Endodermal cell (in vitro differentiated cells): ENCODE data around the gene CWC27. TPM values are rescaled to one million over a fixed set of nuclear protein-coding genes. Genes with fewer than 3 reads are reported as not detected.

Experiments used
- DNase-seq: peaks from one replicate; pipeline ENCODE4 v3.0.0-alpha.2; 2017
- H3K27ac ChIP-seq: 2 replicates; pipeline ENCODE4 v1.5.1; 2013; ENCODE audit warnings: mild to moderate bottlenecking, low read depth, low read length, moderate library complexity
- H3K27me3 ChIP-seq: 2 replicates; pipeline ENCODE4 v1.6.1; 2013; ENCODE audit warnings: mild to moderate bottlenecking, low read length, moderate library complexity; ENCODE audit not compliant: insufficient read depth, control insufficient read depth, poor library complexity, severe bottlenecking
- H3K36me3 ChIP-seq: 2 replicates; pipeline ENCODE4 v1.7.0; 2013; ENCODE audit warnings: mild to moderate bottlenecking, low read length, moderate library complexity; ENCODE audit not compliant: control insufficient read depth, insufficient read depth
- H3K4me1 ChIP-seq: one replicate; pipeline ENCODE4 v1.7.0; 2013; ENCODE audit warnings: low read length; ENCODE audit not compliant: control insufficient read depth, insufficient read depth
- H3K4me3 ChIP-seq: 2 replicates; pipeline ENCODE4 v1.5.1; 2013; ENCODE audit warnings: mild to moderate bottlenecking, low read length, moderate library complexity
- H3K9ac ChIP-seq: 2 replicates; pipeline ENCODE4 v1.6.1; 2013; ENCODE audit warnings: mild to moderate bottlenecking, low read length, moderate library complexity; ENCODE audit not compliant: poor library complexity, severe bottlenecking; ENCODE audit errors: extremely low read depth
- H3K9me3 ChIP-seq: 2 replicates; pipeline ENCODE4 v1.6.1; 2013; ENCODE audit warnings: mild to moderate bottlenecking, low read length, moderate library complexity; ENCODE audit not compliant: control insufficient read depth
- H3K27ac Mint-ChIP-seq: 2 replicates; pipeline ENCODE4 v1.8.0; 2020; ENCODE audit warnings: mixed read lengths
- H3K27me3 Mint-ChIP-seq: 2 replicates; pipeline ENCODE4 v1.8.0; 2021; ENCODE audit warnings: mild to moderate bottlenecking, mixed read lengths; ENCODE audit not compliant: insufficient read depth
- H3K36me3 Mint-ChIP-seq: 2 replicates; pipeline ENCODE4 v1.8.0; 2020; ENCODE audit warnings: low read depth, mixed read lengths
- H3K4me1 Mint-ChIP-seq: 2 replicates; pipeline ENCODE4 v1.8.0; 2020; ENCODE audit warnings: mixed read lengths
- H3K4me3 Mint-ChIP-seq: 2 replicates; pipeline ENCODE4 v1.8.0; 2020; ENCODE audit warnings: mild to moderate bottlenecking, moderate library complexity, mixed read lengths
- H3K9me3 Mint-ChIP-seq: 2 replicates; pipeline ENCODE4 v1.8.0; 2020; ENCODE audit warnings: mild to moderate bottlenecking, mixed read lengths
- CTCF ChIP-seq: fragments of 200-600 bp; sonication (generic); conservative IDR thresholded peaks from 2 replicates; pipeline ENCODE4 v1.5.0; 2021; ENCODE audit warnings: antibody characterized with exemption, mild to moderate bottlenecking
- WGBS, 2 experiments: methylation state at CpG; one replicate each; pipeline versions ENCODE4 v1.1.5 to v1.1.7; 2013; ENCODE audit warnings: missing lambda C conversion rate in 2 of 2, mixed read lengths in 1 of 2; ENCODE audit not compliant: insufficient coverage in 1 of 2, insufficient read length in 1 of 2; 5-methylcytosine and 5-hydroxymethylcytosine counted together
- total RNA-seq, 2 donors: library from RNA; stranded (reverse); fragmentation: NEBNext Ultra II Directional in 1 of 2; extraction: Animal tissue kit (Norgen Biotek cat#: 25700) in 1 of 2; gene quantifications; 2 replicates in 1 of 2; 3 replicates in 1 of 2; pipeline ENCODE4 v1.2.1, GENCODE V29; 2021

CWC27 gene
- total RNA-seq, 2 donors from 2014 or later, result 69.1 to 74.8 TPM

DNA sequence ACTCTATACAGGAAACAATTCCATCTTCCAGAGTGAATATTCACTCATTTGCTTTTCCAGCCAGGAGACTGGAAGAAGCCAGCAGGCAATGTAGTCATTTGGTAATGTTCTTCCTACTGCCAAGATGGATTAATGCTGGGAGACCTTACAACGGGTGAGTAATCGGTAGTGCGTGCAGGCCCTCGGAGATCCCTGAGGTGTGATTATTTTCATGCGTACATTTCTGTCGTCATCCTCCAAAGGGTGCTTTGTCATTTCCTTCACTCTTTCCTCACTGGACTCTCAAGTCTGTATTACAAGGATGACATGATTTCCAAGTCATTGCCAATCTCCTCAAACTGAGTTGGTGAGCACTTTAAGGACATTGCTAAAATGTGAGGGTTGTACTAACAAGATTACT lies 263.5 kb downstream of the CWC27 start:
- peaks cover 18% of the 10 kb centered on the region for H3K4me1 Mint-ChIP-seq
- H3K27me3 Mint-ChIP-seq, result peaks cover 3% of the 10 kb centered on the region
- no peak for DNase-seq
- no peaks in the 10 kb centered on the region for H3K9me3 ChIP-seq
- H3K9ac ChIP-seq, result no peak overlapping the region
- H3K4me3 ChIP-seq, result no peak overlapping the region
- no peaks in the 10 kb centered on the region for H3K9me3 Mint-ChIP-seq
- no peak overlapping the region for H3K27ac Mint-ChIP-seq
- no peaks in the 10 kb centered on the region for H3K36me3 Mint-ChIP-seq
- H3K27ac ChIP-seq, result no peak overlapping the region
- 95 to 97% methylated on average over 6 of the region's 6 CpGs for WGBS, 2 experiments
- no peaks in the 10 kb centered on the region for H3K27me3 ChIP-seq
- H3K4me3 Mint-ChIP-seq, result no peak overlapping the region
- peaks cover 15% of the 10 kb centered on the region for H3K4me1 ChIP-seq
- TF ChIP-seq CTCF, result no peak
- no peaks in the 10 kb centered on the region for H3K36me3 ChIP-seq

DNA sequence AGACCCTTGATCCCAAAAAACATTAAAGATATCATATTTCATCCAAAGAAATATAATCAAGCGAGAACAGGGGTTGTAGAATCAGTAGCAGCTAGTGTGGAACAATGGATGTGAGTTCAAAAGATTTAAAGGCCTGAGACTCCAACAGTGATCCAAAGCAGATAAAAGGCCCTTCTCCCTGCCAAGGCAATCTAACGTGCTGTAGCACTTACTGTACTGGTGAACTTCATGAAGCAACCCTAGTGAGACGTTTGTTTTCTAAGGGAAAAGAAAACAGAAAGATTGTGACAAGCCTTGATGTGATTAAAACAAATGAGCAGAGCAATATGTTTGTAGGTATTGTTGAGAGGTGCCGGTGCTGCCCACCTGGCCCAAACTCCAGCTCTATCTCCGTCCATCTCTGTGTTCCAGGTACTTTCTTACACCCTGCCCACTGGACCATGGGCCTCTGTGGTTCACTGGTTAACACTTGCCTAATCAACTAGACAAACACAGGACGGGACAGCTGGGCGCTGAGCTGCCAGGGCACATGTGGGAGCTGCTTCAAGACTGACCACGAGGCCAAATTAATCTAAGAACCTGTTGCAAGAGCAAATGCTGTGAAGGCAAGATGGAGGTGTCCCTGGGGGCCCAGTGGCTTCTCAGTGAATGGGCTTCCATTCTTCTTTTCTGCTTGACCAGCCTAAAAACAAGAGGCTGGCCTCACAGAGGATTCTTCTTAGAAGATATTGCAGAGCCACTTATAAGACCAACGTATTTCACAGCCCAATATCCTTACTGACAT lies 265.5 kb downstream of the CWC27 start:
- WGBS, 2 experiments, result 88 to 94% methylated on average over 7 to 9 of the region's 9 CpGs

DNA sequence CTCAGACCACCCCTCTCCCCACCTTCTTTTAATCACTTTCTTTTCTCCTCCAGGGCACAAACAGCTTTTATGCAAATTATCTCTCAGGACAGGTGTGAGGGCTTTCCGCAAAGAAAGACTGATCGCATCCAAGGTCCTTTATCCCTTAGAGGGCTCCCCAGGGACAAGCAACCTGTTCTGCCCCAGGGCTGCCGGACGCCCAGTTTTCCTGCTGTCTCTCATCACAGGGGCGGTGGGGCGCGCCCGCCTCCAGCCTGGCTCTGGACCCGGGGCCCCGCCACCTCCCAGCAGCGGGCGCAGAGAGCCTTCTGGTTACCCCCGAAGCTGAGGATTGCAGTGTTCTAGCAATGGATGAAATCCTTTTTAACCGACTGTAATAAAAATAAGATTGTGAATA lies 266.1 kb downstream of the CWC27 start:
- Histone ChIP-seq H3K9ac (peak overlapping the region; percentile 82), H3K4me3 (peak overlapping the region; percentile 80), H3K36me3 (no peaks in the 10 kb centered on the region), H3K27me3 (no peaks in the 10 kb centered on the region), H3K4me1 (peaks cover 15% of the 10 kb centered on the region), H3K9me3 (no peaks in the 10 kb centered on the region), H3K27ac (peak overlapping the region; percentile 91)
- Mint-ChIP-seq H3K27ac (peak overlapping the region; percentile 28), H3K27me3 (peaks cover 3% of the 10 kb centered on the region), H3K4me3 (peak overlapping the region; percentile 52), H3K9me3 (no peaks in the 10 kb centered on the region), H3K4me1 (peaks cover 18% of the 10 kb centered on the region), H3K36me3 (no peaks in the 10 kb centered on the region)
- WGBS, 2 experiments, result 85 to 95% methylated on average over 8 to 14 of the region's 14 CpGs
- no peak for TF ChIP-seq CTCF
- peak; percentile 72 for DNase-seq

More for the DNA sequence above, 265.5 kb downstream of the CWC27 start:
- Histone ChIP-seq H3K9ac (peak overlapping the region; percentile 82), H3K27me3 (no peaks in the 10 kb centered on the region), H3K4me1 (peaks cover 15% of the 10 kb centered on the region), H3K4me3 (no peak overlapping the region), H3K9me3 (no peaks in the 10 kb centered on the region), H3K36me3 (no peaks in the 10 kb centered on the region), H3K27ac (no peak overlapping the region)
- Mint-ChIP-seq H3K27ac (peak overlapping the region; percentile 60), H3K4me3 (peak overlapping the region; percentile 52), H3K9me3 (no peaks in the 10 kb centered on the region), H3K36me3 (no peaks in the 10 kb centered on the region), H3K4me1 (peaks cover 18% of the 10 kb centered on the region), H3K27me3 (peaks cover 3% of the 10 kb centered on the region)
- no peak for TF ChIP-seq CTCF
- peak; percentile 49 for DNase-seq
